DMS53 (cell line): ENCODE data around the gene LAMC2.
"Not testable (repeated sequence)": the region's sequence is repeated elsewhere in the genome, so short reads cannot be mapped to it uniquely, and the experiment has no call there.

Experiments
- DNase-seq: peaks from one replicate; lab custom pipeline; 2025; lab: John Stamatoyannopoulos, UW

The LAMC2 gene

DNA sequence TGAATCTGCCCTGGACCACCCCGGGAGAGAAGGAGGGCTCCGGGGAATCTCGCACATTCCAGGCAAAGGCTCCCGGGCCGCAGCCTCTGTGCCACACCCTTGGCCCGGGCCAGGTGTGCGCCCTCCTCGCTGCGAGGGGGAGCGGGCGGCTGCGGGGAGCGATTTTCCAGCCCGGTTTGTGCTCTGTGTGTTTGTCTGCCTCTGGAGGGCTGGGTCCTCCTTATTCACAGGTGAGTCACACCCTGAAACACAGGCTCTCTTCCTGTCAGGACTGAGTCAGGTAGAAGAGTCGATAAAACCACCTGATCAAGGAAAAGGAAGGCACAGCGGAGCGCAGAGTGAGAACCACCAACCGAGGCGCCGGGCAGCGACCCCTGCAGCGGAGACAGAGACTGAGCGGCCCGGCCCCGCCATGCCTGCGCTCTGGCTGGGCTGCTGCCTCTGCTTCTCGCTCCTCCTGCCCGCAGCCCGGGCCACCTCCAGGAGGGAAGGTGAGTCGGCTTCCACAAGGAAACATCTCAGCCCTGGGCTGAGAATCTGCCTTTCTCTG lies at the start of gene LAMC2:
LAMC2 (plus strand) TSS at position 324 of the 550 bp plus-strand sequence; CDS start at position 413, 89 bp downstream.
- DNase-seq, result peak; percentile 94

- DNase-seq, result no peak
These were observed 48.3 kb upstream of the LAMC2 start for GRCh38 chr1:183137782-183138181.

DNA sequence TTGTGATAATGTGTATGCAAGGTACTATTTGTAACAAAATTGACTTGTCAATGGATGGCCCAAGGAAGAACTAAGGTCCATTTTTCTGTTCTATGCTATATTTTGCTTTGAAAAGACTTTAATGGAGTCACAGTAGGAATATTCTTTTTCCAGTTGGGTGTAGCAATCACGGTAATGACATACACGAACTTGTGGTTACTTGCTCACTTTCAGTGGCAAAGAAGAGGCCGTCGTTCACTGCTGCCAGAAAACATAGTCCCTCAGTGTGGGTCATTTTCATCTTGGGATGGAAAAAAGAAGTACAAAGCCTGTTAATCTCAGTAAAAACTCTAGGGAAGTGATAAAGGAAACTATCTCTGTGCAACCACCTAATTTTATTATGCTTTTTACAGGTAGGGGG lies 47.8 kb upstream of the LAMC2 start:
- DNase-seq, result no peak

GRCh38 chr1:183139281-183139942 lies 46.7 kb upstream of the LAMC2 start:
- peak; percentile 92 for DNase-seq

DNA sequence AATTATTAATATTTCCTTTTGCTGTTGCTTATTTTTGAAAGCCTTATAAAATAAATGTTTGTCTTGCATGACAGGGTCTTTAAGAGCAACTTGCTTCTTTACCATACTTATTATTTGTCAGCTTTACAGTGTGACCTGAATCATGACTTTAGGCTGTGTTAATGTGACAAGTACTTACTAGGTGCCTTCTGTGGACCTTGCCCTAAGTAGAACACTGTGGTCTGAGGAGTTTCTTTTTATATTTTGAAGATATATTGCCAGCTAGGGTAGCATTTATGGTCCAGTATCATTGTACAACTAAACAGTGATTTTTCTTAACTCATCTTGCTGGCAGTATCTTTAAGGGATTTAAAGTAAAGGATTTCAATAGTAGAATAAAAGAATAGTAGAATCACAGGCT lies 45.4 kb upstream of the LAMC2 start:
- peak; percentile 28 for DNase-seq

DNA sequence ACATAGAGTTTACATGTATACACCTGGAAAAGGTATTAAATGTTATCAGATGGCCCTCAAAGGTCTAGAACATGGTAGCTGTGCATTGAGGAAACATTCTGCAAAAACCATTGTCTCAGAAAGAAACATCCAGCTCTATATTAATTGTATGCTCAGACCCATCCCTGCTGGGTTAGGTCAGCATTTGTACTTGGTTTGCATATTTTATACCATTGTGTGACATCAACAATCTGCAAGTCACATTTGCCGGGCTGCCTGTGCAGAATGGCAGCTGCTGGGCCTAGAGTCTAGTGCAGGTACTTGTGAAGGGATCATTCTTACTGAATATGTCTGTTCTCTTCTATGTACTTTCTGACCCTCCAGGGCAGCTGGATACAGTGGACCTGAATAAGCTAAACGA lies 43.9 kb upstream of the LAMC2 start:
- DNase-seq, result no peak

DNA sequence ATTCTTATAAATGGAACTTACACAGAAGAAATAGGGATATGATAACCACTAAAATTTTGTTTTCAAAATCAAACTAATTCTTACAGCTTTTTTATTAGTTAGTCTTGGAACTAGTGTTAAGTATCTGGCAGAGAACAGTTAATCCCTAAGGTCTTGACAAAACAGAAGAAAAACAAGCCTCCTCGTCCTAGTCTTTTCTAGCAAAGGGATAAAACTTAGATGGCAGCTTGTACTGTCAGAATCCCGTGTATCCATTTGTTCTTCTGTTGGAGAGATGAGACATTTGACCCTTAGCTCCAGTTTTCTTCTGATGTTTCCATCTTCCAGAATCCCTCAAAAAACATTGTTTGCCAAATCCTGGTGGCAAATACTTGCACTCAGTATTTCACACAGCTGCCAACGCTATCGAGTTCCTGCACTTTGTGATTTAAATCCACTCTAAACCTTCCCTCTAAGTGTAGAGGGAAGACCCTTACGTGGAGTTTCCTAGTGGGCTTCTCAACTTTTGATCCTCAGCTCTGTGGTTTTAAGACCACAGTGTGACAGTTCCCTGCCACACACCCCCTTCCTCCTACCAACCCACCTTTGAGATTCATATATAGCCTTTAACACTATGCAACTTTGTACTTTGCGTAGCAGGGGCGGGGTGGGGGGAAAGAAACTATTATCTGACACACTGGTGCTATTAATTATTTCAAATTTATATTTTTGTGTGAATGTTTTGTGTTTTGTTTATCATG lies 42.3 kb upstream of the LAMC2 start:
- DNase-seq, result no peak

- no peak for DNase-seq
These were observed 41.3 kb upstream of the LAMC2 start for GRCh38 chr1:183144752-183145151.

- no peak for DNase-seq
These were observed 38.3 kb upstream of the LAMC2 start for GRCh38 chr1:183147735-183148134.

DNA sequence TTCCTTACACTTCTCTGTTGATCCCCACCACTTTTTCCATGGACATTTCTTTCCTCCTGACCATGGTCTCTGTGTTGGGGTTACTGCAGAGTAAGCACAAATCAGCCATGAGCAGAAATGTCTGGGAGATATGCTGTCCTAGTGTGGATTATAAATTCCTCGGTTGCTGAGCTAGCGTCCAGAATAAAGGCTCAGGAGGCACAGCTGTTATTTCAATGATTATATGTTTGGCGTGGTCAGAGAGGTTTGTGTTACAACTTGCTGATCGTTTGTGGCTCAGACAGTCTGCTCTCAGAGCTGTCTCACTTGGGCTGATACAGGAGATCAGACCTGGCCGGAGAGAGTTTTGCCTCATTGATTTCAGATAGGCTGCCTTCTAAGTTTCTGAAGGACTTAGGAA lies 37.5 kb upstream of the LAMC2 start:
- DNase-seq, result no peak

DNA sequence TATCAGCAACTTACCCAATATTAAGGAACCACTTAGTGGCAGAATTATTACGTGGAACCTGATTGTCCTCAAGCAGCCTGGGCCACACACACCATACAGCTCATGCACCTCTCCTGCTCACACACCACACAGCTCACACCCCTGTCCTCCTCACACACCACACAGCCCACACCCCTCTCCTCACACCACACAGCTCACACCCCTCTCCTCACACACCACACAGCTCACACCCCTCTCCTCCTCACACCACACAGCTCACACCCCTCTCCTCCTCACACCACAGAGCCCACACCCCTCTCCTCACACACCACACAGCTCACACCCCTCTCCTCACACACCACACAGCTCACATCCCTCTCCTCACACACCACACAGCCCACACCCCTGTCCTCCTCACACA lies 36.8 kb upstream of the LAMC2 start:
- no peak for DNase-seq

- DNase-seq, result not testable (repeated sequence)
These were observed 36.0 kb upstream of the LAMC2 start for GRCh38 chr1:183150032-183150431.

DNA sequence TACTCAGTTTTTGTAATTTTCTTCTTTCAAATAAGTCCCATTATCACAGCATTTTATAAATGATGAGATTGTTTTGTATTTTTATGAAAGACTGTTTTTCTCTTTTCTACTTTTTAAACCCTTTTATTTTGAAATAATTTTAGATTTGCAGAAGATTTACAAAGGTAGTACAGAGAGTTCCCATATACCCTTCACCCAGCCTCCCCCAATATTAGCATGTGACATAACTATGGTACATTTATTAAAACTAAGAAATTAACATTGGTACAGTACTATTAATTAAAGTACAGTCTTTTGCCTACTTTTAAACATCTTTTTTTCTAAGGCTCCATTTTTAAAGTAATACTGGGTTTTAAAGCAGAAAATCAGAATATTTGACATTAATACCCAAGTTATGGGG lies 35.6 kb upstream of the LAMC2 start:
- DNase-seq, result no peak

- DNase-seq, result no peak
These were observed 33.9 kb upstream of the LAMC2 start for GRCh38 chr1:183152180-183152579.

DNA sequence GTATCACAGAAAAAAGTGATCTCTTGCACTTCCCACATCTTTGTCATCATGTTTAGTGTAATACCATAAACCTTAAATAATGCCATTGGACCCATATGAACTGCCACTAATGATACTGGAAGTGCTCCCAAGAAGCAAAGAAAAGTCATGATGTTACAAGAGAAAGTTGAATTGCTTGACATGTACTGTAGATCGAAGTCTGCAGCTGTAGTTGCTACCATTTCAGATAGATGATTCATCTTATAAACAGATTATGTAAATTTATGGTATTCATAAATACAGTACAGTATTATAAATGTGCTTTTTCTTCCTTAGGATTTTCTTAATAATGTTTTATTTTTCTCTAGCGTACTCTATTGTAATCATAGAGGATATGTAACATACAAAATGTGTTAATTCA lies 30.1 kb upstream of the LAMC2 start:
- DNase-seq, result no peak

DNA sequence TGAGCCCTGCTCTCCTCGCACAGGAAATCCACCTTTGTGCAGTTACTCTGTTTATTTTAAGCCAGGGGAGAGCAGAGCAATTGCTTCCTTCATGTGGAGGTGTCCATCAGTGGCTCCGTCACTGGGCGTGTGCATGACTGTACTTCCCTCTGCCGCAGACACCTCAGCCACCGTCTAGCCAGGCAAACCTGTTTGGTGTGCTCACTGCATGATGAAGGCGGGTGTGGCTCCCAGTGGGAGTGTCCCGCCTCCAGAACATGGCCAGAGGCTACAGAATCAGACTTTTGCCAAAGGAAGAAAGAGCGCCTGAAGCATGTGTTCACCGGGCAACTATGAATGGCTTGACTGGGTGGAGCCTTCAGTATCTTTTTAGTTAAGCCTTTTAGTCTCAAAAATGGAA lies 26.1 kb upstream of the LAMC2 start:
- peak; percentile 98 for DNase-seq

DNA sequence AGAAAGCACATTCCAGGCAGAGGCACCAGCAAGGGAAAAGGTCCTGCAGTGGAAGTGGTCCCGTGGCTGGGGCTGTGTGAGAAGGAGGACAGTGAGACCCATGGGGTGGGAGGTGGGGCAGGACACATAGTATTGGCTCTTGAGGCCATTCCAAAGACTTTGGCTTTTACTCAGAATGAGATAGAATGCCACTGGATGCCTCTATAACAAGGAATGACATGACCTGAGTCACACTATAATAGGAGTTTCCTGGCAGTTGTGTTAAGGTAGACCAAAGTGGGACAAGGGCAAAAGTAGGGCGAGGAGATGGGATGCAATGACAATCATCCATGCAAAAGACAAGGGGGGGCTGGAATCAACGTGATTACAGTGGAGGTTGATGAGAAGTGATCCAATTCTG lies 24.7 kb upstream of the LAMC2 start:
- DNase-seq, result no peak

DNA sequence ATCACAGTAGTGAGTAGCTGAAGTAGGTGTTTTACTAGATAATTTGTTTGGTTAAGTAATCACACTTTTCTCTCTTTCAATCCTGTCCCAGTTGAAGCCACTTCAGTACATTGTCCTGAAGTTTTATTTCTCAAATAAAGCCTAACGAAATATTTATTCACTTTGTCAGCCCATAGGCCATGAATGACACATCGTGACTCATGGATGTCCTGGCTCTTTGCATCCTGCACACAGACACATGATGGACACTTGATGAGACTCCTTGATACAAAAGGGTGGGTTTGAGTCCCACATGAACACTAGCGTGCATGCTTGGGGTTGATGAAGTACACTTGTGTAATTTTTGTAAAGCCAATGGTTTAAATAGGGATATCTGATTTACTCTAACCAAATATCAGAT lies 22.7 kb upstream of the LAMC2 start:
- peak; percentile 79 for DNase-seq

DNA sequence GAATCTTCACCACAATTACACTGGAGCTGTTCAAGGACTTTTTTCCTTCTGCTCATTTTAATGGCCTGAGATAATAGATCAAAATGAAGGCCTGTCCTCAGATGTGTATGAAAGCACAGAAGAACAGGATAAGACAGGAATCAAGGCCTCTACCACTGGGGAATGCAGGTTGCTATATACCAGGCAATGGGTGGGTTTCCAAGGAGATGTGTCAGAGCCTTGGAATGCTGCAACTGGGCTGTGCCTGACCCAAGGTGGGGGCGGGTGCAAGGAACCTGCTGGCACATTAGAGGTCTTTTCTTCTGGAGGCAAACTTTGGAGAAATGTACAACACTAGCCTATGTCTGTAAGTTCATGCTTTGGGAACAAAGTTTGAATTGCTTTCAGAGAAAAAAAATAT lies 21.7 kb upstream of the LAMC2 start:
- no peak for DNase-seq

DNA sequence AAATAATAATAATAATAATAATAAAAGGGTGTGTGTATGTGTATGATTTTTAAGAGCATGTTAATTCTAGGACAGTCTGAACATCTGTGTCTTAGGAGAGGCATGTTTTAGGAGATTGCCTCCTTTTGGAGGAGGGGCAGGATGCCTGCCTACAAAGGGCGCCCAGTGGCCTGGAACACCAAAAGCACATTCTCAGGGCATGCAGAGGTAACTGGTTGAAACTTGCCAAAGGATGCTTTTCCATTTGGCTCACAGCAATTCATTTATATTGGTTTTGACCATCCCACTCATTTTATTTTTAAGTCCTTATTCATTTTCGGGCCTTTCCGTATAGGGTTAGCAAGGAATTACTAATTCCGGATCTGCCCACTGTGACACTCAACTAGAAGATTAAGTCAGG lies 21.1 kb upstream of the LAMC2 start:
- no peak for DNase-seq

- no peak for DNase-seq
These were observed 20.6 kb upstream of the LAMC2 start for GRCh38 chr1:183165456-183165855.

DNA sequence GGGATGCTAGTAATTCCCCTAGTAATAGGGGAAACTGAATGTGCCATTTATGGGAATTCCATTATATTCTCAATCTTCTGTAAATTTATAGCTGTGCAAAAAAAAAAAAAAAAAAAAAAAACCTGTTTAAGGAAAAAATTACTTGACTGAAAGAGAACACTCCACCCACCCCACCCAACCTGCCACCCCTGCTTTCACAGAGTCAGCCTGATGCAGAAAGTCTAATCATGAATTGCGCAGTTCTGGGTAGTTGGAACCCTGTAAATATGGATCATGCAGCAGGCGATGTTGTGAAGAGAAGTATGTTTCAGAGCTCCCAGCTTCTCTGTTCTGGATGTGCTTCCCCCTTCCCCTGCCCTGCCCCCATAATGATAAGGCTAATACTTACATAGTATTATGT lies 19.6 kb upstream of the LAMC2 start:
- no peak for DNase-seq

DNA sequence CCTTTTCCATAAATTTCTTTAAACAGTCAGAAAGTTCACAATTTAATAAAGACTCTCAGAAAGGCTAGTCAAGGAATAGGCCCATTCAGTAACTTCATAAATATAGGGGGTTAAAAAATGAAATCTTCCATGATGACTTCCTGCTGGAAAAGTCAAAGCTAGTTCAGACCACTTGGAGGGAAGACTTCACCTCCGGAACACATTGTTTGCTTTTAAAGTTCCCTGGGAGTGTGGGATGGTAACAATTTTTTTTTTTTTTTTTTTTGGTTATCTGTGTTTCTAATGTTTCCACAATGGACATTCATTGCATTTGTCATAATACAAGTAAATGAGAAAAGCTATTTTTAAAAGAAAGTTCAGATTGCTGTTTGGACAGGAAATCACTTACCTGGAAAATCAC lies 18.4 kb upstream of the LAMC2 start:
- no peak for DNase-seq

GRCh38 chr1:183168308-183168707 lies 17.8 kb upstream of the LAMC2 start:
- no peak for DNase-seq
